ENCODE results near the gene CAMTA1.

CAMTA1 gene

DNA sequence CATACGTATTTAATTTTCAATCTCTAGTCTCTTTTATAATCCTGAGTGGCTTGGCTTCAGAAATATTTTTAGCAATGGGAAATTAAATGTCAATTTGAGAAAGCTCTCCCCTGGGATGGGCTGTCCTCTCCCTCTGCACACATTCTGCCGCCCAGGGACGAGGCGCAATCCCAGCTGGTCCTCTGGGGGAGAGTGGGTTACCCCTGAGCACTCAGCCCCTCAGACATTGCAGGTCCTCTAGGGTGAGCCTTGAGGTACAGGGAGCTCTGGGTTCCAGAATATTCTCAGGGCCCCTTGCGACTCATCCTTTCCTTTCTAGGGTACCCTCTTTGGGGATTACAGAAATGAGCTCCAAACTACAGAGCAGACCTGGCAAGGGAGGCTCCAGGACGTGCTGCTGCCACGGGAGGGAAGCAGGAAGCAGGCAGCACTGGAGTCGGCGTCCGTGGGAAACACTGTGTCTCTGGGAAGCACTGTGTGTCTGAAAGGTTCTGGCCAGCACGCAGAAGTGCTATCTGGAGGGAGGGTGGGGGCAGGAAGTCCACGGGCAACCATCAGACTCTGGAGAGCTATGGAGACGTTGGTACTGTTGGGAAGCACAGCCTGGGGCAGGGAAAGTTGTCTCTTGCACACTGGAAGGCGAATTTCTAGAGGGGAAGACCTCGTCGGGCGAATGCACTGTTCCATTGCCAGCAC lies 642.5 kb downstream of the CAMTA1 start:
- no peak for DNase-seq

DNA sequence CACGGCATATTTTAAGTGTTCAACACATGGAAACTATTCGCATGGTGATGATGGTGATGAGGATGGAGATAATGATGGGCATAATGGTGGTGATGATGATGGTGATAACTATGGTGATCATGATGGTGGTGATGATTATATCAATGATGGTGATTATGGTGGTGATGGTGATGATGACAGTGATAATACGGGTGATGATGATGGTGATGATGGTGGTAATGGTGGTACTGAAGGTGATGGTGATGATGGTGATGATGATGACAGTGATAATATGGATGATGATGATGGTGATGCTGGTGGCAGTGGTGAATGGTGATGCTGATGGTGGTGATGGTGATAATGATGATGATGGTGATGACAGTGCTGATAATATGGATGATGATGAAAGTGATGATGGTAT lies 644.0 kb downstream of the CAMTA1 start:
- DNase-seq = no peak

DNA sequence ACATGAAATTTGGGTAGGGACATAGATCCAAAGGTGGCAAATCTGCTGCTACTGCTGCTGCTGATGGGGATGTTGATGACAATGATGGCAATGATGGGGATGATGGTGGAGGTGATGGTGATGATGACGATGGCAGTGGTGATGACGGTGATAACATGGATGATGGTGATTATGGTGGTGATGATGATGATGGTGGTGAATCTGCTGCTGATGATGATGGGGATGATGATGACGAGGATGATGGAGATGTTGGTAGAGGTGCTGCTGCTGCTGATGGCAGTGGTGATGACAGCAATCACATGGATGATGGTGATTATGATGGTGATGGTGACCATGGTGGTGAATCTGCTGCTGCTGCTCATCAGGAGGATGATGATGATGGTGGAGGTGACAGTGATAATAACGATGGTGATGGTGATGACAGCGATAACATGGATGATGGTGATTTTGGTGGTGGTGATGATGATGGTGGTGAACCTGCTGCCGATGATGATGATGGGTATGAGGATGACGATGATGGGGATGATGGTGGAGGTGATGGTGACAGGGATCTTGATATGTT lies 644.9 kb downstream of the CAMTA1 start:
- DNase-seq = no peak

- DNase-seq = no peak
Observed at GRCh38 chr1:7430691-7431090, 645.4 kb downstream of the CAMTA1 start.

DNA sequence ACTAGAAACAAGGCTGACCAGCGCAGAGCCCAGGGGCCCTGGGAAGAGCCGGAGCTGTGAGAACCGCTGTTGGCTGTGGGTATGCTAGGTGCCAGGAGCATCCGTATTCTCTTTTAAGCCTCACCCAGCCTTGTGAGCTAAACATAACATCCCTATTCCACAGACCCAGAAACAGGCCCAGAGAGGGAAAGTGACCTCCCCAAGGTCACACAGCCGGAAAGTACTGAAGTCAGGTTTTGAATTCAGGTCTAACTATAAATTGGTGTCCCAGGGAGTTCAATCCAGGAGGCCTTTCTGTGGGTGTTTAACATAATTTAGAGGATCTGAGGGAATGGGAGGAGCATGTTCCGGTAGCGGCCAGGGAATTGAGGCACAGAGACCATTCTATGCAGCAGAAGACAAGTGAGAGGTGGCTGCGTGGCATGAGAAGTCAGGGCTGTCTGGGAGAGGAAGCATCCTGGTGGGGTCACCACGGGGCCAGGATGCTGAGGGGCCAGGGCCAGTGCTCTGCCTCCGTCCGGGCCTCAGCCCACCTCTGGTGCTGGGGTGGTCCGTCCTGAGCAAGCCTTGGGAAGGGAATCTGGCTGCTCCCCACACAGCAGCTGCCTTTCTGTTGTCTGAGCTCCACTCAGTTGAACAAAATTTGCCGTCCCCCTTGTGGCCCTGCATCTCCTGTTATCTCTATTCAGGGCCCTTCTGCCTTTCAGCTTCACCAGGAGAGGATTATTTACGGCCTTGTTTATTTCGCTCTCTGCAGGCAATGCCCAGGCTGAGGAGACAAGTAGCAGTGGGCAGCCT lies 647.0 kb downstream of the CAMTA1 start:
- DNase-seq = no peak

DNA sequence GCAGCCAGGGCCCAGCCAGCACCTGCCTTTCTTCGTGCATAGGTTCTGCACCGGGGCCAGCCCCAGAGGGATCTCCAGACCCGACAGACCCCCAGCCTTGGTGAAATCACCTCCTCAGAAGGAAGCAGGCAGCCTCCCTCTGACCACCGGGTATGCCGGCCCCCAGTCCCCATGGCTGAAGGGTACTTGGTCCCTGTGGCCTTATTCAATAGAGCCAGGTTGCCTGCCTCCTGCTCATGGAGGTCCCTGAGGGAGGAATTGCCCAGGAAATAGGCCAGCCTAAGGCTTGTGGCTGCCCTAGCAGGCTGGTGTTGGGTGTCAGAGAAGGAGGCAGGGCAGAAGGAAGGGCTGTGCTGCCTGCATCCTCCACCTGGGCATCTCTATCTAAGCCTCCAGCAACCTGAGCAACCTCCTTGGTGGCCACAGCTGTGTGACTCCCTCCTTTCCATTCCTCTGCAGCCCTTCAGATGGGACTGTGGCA lies 647.7 kb downstream of the CAMTA1 start:
- DNase-seq = no peak

DNA sequence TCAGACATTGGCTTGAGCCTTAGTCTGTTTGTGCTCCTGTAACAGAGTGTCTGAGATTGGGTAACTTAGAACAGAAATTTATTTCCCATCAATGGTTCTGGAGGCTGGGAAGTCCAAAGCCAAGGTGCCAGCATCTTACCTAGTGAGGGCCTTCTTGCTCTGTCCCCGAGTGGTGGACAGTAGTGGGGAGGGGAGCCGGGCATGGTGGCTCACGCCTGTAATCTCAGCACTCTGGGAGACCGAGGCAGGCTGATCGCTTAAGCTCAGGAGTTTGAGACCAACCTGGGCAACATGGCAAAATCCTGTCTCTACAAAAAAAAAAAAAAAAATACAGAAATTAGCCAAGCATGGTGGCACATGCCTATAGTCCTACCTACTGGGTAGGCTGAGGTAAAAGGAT lies 649.3 kb downstream of the CAMTA1 start:
- DNase-seq = no peak

DNA sequence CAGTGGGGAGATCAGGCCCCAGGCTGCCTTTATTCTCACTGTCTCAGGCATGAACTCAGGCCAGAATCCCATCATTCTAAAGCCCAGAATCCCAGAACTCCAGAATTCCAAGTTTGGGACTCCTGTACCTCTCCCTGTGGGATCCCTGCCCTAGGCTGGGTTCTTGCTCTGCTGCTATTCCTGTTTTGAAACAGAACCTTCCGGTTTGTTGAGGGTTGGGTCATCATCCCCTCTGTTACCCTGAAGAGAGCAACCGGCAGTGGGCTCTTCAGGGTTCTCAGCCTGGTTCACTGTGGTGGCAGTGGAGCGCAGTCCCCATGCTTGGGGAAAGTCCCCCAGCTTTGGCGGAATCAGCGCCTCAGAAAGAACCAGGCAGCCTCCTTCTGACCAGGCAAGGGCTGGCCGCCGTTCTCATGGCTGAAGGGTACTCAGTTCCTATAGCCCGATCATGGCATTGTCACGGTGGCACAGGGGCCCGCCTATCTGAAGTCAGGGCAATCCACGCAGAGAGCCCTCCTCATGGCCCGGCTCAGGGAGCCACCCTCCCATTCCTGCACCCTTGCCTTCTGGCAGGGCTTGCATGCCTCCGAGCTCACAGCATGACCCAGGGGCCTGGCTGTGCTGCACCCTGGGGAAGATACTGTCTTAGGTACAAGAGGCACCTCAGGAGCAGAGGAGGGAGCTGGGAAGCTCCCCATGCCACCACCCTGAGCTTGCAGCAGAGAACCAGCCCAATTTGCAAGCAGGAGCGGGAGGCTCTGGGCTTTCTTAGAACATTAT lies 650.2 kb downstream of the CAMTA1 start:
- DNase-seq = no peak

- DNase-seq = no peak
Observed at GRCh38 chr1:7436056-7437005, 651.1 kb downstream of the CAMTA1 start.

DNA sequence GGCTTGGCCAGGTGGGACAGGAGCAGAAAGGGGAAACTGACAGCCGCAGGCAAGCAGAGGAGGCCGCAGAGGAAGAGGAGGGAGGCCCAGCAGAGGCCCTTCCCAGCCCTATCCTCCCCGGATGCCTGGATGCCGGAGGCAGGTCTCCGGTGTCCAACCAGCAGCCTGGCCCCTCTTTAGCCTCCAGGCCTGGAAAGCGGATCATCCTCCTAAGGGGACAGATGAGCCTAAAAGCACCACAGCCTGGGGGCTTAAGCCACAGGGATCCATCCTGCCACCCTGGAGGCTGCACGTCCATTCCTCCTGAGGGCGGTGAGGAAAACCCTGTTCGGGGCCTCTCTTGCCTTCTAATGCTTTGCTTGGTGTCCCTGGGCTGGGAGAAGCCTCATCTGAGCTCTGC lies 651.8 kb downstream of the CAMTA1 start:
- DNase-seq = no peak

GRCh38 chr1:7437608-7438395 lies 652.5 kb downstream of the CAMTA1 start:
- DNase-seq = no peak

- DNase-seq = no peak
Observed at GRCh38 chr1:7438396-7438785, 653.1 kb downstream of the CAMTA1 start.

DNA sequence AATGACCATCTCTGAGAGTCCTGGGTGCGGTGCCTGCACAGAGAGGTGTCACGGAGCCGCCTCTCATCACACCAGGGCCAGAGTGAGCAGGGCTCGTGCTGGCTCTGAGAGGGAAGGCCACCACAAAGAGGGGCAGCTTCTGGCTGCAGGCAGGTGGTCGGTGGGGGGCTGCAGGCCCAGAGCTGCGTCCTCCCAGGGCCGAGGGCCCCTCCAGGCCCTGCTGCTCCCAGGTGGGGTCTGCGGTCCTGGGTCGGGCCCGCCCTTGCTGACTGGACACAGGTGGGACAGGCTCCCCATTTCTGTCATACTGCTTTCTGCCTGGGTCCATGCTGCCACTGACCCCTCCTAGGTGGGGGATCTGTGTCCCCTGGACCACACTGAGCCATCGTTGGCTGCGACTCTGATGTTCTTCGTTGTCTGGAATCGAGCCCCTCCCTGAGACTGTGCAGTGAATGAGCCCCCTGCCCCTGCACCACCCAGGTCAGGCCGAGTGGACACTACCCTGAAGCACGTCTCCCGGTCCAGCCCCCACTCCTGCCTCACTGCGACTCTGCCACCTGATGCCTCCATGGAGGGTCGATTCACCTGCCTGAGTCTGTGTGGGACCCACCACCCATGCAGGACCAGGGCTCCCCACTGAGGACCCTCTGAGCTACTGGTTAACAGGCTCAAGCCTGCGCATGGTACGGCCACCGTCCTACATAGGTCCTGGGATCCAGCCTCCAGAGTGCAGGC lies 653.8 kb downstream of the CAMTA1 start:
- no peak for DNase-seq

DNA sequence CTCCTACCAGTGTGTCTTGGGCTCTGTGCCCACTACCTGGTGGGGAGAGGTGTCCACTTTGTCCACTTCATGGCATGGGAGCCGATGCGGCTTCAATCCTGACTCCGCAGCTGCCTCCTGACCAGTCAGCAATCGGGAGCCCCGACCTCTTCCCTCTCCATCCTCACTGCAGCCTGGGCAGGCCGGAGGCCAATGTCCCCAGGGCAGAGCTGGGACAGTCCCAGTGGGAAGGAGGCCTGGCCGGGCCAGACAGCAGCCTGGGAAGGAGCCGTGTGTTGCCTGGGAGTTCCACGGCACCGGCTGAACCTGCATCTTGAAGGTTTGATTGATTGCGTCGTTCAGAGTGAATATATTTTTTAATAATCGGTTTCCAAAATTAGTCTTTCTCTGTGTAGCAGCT lies 654.9 kb downstream of the CAMTA1 start:
- DNase-seq = no peak

DNA sequence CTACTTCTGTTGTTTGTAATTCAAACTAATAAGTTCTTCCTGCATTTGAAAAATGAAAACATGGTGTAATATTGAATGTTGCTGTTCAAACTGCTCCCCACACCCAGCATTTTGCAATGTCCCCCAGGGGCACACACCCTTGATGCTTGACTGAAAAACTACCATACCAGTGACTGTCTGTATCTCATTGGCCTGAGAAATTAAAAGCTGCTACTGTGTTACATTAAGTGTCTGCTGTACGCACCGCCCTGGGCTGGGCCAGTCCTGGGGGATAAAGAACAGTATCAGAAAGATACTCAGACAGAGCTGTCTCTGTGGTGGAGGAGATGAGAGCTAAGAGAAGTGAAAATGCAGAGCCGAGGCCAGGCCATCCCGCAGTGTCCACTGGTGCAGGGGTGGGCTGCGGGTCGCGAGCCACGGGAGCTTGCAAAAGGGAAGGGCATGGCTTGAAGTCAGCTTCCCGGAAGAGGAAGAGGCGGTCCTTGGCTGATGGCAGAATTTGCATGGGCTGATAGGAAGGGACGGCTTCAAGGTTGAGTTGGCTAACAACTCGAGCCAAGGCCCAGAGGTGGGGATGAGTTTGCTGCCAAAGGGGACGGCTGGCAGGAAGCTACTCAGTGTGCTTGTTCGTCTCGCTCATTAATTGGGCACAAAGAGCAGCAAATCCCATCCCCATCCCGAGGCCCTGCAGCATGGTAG lies 656.0 kb downstream of the CAMTA1 start:
- no peak for DNase-seq

DNA sequence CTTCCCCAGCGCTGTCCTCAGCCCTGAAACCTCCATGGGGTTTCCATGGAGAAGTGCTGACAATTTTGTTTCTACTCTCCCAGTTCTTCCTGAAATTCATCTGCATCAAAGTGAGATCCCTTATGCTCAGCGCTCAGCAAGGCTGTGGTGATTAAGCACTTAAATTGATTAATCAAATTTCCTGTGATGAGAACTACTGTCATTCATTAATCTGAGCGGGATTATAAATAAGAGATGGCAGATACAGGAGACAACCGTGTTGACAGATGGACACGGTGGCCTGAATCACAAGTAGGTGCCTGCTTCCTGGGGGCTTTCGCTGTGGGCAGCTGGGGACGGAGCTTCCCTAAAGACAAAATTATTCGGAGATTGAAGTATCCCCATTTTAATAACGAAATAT lies 656.8 kb downstream of the CAMTA1 start:
- no peak for DNase-seq

- DNase-seq = no peak
Observed at GRCh38 chr1:7442918-7443317, 657.7 kb downstream of the CAMTA1 start.

DNA sequence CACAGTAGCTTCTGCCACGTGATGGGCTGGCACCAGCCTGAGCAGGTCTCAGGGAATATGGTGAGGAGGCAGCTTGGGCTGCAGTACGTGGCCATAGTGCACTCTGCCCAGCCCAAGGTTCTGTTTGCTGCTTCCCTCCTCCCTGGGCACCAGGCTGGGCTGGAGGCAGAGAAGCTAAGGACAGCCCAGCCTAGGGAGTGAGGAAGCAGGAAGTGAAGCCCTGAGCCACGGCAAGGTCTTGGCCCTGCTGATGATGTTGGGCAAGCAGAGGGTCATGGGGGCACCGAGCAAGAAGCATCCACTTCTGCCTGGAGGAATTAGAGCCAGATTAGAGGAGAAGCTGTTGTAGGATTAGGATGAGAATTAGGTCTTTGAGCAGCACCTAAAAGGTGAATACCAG lies 659.1 kb downstream of the CAMTA1 start:
- no peak for DNase-seq

GRCh38 chr1:7447093-7447492 lies 661.8 kb downstream of the CAMTA1 start:
- DNase-seq = no peak

DNA sequence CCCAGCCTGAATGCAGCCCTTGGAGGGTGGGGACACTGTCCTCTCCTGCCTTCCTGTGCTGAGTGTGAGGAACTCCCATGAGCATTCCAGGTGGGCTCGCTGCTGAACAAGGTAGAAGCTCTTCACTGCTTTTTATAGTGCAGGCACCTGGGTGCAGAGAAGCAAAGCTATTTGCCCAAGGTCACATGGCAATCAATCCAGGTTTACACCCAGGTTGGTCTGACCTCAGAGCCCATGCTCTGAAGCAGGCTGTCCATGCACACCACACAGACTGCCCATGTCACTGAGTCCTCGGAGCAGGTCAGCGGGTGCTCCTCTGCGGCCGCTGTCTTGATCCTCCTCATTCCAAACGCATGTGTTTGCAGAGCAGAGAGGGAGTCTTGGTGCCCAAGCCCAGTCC lies 662.5 kb downstream of the CAMTA1 start:
- no peak for DNase-seq
